Measurements from ENCODE around the gene MON1A. TPM values are rescaled to one million over a fixed set of nuclear protein-coding genes. Genes with fewer than 3 reads are reported as not detected.
"Not testable (repeated sequence)": the region's sequence is repeated elsewhere in the genome, so short reads cannot be mapped to it uniquely, and the experiment has no call there.

Gene MON1A
- total RNA-seq, 2 experiments from 2014 or later, result 6.9 to 8.5 TPM

DNA sequence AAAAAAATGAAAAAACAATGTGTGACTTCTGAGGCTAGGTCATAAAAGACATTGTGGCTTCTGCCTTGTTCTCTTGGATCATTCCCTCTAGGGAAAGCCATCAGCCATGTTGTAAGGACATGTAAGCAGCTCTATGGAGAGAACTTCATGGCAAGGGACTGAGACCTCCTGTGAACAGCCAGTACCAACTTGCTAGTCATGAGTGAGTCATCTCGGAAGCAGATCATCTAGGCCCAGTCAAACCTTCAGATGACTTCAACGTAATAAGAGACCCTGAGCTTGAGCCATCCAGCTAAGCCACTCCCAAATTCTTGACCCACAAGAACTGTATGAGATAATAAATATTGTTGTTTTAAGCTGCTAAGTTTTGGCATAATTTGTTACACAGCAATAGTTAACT, 4.9 kb downstream of the MON1A start:
- Mint-ChIP-seq H3K9me3 (no peaks in the 10 kb centered on the region), H3K36me3 (ENCODE audit: low read depth) (peaks cover 8% of the 10 kb centered on the region), H3K4me3 (no peak overlapping the region), H3K27ac (no peak overlapping the region), H3K4me1 (ENCODE audit: low read depth) (peaks cover 21% of the 10 kb centered on the region), H3K27me3 (no peaks in the 10 kb centered on the region)
- CTCF ChIA-PET, result interaction anchor here (0.7 to 1.1 kb wide), 2 partner anchors 21 to 24 kb away, joined by 3 to 4 read pairs; no protein-coding TSS in a partner anchor
- no peak for ATAC-seq
- DNase-seq, result no peak
- intact Hi-C loops (cut with micrococcal nuclease), result no loop called here
- TF ChIP-seq, protein P1, sequence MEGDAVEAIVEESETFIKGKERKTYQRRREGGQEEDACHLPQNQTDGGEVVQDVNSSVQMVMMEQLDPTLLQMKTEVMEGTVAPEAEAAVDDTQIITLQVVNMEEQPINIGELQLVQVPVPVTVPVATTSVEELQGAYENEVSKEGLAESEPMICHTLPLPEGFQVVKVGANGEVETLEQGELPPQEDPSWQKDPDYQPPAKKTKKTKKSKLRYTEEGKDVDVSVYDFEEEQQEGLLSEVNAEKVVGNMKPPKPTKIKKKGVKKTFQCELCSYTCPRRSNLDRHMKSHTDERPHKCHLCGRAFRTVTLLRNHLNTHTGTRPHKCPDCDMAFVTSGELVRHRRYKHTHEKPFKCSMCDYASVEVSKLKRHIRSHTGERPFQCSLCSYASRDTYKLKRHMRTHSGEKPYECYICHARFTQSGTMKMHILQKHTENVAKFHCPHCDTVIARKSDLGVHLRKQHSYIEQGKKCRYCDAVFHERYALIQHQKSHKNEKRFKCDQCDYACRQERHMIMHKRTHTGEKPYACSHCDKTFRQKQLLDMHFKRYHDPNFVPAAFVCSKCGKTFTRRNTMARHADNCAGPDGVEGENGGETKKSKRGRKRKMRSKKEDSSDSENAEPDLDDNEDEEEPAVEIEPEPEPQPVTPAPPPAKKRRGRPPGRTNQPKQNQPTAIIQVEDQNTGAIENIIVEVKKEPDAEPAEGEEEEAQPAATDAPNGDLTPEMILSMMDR (IDR thresholded peaks at IDR 0.05), result no peak
- POLR2A ChIA-PET, result interaction anchor here (1.1 to 1.3 kb wide), 2 partner anchors 14 to 16 kb away, joined by 3 to 6 read pairs; partner anchors contain the start of gene RBM6

DNA sequence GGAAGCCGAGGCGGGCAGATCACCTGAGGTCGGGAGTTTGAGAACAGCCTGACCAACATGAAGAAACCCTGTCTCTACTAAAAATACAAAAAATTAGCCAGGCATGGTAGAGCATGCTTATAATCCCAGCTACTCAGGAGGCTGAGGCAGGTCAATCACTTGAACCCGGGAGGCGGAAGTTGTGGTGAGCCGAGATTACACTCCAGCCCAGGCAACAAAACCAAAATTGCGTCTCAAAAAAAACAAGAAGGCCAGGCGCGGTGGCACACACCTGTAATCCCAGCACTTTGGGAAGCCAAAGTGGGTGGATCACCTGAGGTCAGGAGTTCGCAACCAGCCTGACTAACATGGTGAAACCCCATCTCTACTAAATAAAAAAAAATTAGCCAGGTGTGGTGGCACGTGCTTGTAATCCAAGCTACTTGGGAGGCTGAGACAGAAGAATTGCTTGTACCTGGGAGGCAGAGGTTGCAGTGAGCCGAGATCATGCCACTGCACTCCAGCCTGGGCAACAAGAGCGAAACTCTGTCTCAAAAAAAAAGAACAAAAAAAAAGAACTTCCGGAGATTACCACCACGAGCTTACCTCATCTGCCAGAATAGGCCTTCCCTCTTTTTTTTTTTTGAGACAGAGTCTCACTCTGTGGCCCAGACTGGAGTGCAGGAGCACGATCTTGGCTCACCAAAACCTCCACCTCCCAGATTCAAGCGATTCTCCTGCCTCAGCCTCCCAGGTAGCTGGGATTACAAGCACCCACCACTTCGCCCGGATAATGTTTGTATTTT, 11.6 kb downstream of the MON1A start:
- H3K27me3 Mint-ChIP-seq, H3K27ac Mint-ChIP-seq: not testable (repeated sequence)

DNA sequence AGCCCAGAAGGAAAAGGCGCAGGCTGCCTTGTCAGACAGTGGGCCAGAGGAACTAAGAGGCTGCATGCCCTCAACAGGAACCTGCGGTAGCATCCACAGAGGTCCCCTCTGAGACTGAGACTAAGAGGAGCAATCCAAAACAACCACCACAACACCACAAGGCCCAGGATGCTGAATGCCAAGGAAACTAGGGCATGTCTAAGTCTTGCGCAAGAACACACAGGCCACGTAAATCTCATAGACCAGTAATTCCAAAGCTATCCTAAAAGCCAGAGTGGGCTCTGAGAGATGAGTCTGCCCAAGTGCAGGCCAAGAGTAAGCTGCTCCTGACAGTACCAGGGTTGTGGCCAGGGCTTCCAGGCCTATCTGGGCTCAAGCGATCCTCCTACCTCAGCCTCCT, 12.9 kb downstream of the MON1A start:
- CTCF ChIA-PET, result interaction anchor here (1.4 kb wide), 1 partner anchor 10 kb away, joined by 3 read pairs; no protein-coding TSS in a partner anchor

More for the DNA sequence above, 11.6 kb downstream of the MON1A start:
- ChIA-PET CTCF (interaction anchor here (0.9 kb wide), 1 partner anchor 18 kb away, joined by 3 read pairs; no protein-coding TSS in a partner anchor), POLR2A (interaction anchor here (1.1 to 2.3 kb wide), 2 partner anchors 11 to 14 kb away, joined by 3 to 6 read pairs; partner anchors contain the start of genes MON1A and MST1R)
- intact Hi-C loops (cut with micrococcal nuclease); H3K36me3 Mint-ChIP-seq (ENCODE audit: low read depth); H3K4me1 Mint-ChIP-seq (ENCODE audit: low read depth); ATAC-seq; H3K4me3 Mint-ChIP-seq; H3K9me3 Mint-ChIP-seq; DNase-seq: not testable (repeated sequence)

DNA sequence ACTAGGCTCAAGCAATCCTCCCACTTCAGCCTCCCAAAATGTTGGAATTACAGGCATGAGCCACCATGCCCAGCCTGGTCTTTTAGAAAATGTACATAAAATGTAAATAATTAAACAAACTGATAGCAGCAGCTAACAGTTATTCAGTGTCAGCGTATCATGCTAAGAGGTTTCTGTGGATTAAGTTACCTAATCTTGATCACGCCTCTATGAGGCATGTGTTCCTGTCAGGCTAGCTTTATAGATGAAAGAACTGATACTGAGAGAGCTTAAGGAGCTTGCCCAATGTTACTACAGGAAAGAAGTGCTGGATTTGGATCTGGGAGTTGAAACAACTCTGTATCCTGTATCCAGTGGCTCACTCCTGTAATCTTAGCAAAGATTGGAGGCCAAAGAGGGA, 14.7 kb downstream of the MON1A start:
- peaks cover 2% of the 10 kb centered on the region for H3K4me1 Mint-ChIP-seq (ENCODE audit: low read depth)
- ChIA-PET POLR2A (no interaction called here), CTCF (interaction anchor here (1.1 kb wide), 1 partner anchor 48 kb away, joined by 3 read pairs; no protein-coding TSS in a partner anchor)
- H3K36me3 Mint-ChIP-seq (ENCODE audit: low read depth), result peaks cover 7% of the 10 kb centered on the region
- no peak overlapping the region for H3K27ac Mint-ChIP-seq
- H3K4me3 Mint-ChIP-seq, result no peak overlapping the region
- no peaks in the 10 kb centered on the region for H3K27me3 Mint-ChIP-seq
- ATAC-seq, result no peak
- DNase-seq, result no peak
- TF ChIP-seq, protein P1 (IDR thresholded peaks at IDR 0.05), result no peak
- intact Hi-C loops (cut with micrococcal nuclease), result no loop called here
- no peaks in the 10 kb centered on the region for H3K9me3 Mint-ChIP-seq

More for the DNA sequence above, 12.9 kb downstream of the MON1A start:
- peaks cover 1% of the 10 kb centered on the region for H3K36me3 Mint-ChIP-seq (ENCODE audit: low read depth)
- H3K4me3 Mint-ChIP-seq, result no peak overlapping the region
- ATAC-seq, result no peak
- no peaks in the 10 kb centered on the region for H3K27me3 Mint-ChIP-seq
- no peaks in the 10 kb centered on the region for H3K9me3 Mint-ChIP-seq
- intact Hi-C loops (cut with micrococcal nuclease), result no loop called here
- POLR2A ChIA-PET, result no interaction called here
- peaks cover 2% of the 10 kb centered on the region for H3K4me1 Mint-ChIP-seq (ENCODE audit: low read depth)
- TF ChIP-seq, protein P1 (IDR thresholded peaks at IDR 0.05), result no peak
- no peak for DNase-seq
- no peak overlapping the region for H3K27ac Mint-ChIP-seq

DNA sequence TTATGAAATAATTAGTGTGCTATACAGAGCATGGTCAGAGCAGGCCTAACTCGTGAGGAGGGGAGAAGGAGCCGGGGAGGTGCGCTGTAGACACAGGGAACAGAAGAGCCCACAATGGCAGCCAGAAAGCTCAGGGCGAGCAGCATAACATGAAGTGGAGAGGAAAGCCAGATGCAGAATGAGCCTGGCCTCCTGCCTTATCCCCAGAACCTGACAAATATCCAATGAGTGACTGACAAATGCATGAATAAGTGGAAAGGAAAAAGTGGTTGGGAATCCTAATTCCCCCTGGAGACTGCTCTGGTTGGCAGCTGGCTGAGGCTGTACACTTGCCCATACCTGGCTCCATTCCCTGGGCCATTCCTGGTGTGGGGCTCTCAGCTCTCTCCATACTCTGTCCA, 16.7 kb downstream of the MON1A start:
- no peak for ATAC-seq
- intact Hi-C loops (cut with micrococcal nuclease), result no loop called here

More for the DNA sequence above, 16.7 kb downstream of the MON1A start:
- no peak for DNase-seq
- H3K36me3 Mint-ChIP-seq (ENCODE audit: low read depth), result peaks cover 7% of the 10 kb centered on the region
- peaks cover 2% of the 10 kb centered on the region for H3K4me1 Mint-ChIP-seq (ENCODE audit: low read depth)
- no peaks in the 10 kb centered on the region for H3K27me3 Mint-ChIP-seq
- no peak overlapping the region for H3K27ac Mint-ChIP-seq
- TF ChIP-seq, protein P1 (IDR thresholded peaks at IDR 0.05), result no peak
- no peak overlapping the region for H3K4me3 Mint-ChIP-seq
- no peaks in the 10 kb centered on the region for H3K9me3 Mint-ChIP-seq
- POLR2A ChIA-PET, result no interaction called here
- CTCF ChIA-PET, result interaction anchor here (1.4 kb wide), 1 partner anchor 74 kb away, joined by 3 read pairs; no protein-coding TSS in a partner anchor
